Amniotic epithelial cell (primary cell): ENCODE results near the gene SPAG17.
A peak's percentile ranks its signal among the peaks of the same experiment; 100 is the strongest.

Source experiments
- DNase-seq: peaks from one replicate; pipeline ENCODE4 v3.0.0-alpha.2; 2010; ENCODE audit warnings: low read depth

Gene SPAG17

GRCh38 chr1:118075116-118075515 lies 109.9 kb downstream of the SPAG17 start:
- peak; percentile 6 for DNase-seq

- no peak for DNase-seq
These were observed 111.2 kb downstream of the SPAG17 start for GRCh38 chr1:118073648-118074435.

- DNase-seq, result no peak
These were observed 135.0 kb downstream of the SPAG17 start for GRCh38 chr1:118049981-118050380.

- no peak for DNase-seq
These were observed 137.3 kb downstream of the SPAG17 start for GRCh38 chr1:118047650-118048224.

- no peak for DNase-seq
These were observed 137.9 kb downstream of the SPAG17 start for GRCh38 chr1:118047006-118047649.

GRCh38 chr1:118043624-118044023 lies 141.4 kb downstream of the SPAG17 start:
- no peak for DNase-seq

- DNase-seq, result no peak
These were observed 142.5 kb downstream of the SPAG17 start for GRCh38 chr1:118042501-118042900.

- no peak for DNase-seq
These were observed 145.9 kb downstream of the SPAG17 start for GRCh38 chr1:118039170-118039569.

- DNase-seq, result no peak
These were observed 152.1 kb downstream of the SPAG17 start for GRCh38 chr1:118032883-118033282.

- DNase-seq, result no peak
These were observed 156.8 kb downstream of the SPAG17 start for GRCh38 chr1:118028267-118028666.

- no peak for DNase-seq
These were observed 161.8 kb downstream of the SPAG17 start for GRCh38 chr1:118023199-118023598.

GRCh38 chr1:118021668-118022067 lies 163.4 kb downstream of the SPAG17 start:
- no peak for DNase-seq

GRCh38 chr1:118018060-118018459 lies 167.0 kb downstream of the SPAG17 start:
- DNase-seq, result no peak

GRCh38 chr1:118013938-118014337 lies 171.1 kb downstream of the SPAG17 start:
- DNase-seq, result no peak

- no peak for DNase-seq
These were observed 171.7 kb downstream of the SPAG17 start for GRCh38 chr1:118013336-118013735.

- no peak for DNase-seq
These were observed 172.4 kb downstream of the SPAG17 start for GRCh38 chr1:118012515-118013124.

- DNase-seq, result no peak
These were observed 177.0 kb downstream of the SPAG17 start for GRCh38 chr1:118008011-118008410.

- DNase-seq, result no peak
These were observed 177.6 kb downstream of the SPAG17 start for GRCh38 chr1:118007391-118007790.

GRCh38 chr1:118004312-118004711 lies 180.7 kb downstream of the SPAG17 start:
- no peak for DNase-seq

GRCh38 chr1:117985973-117986372 lies 199.1 kb downstream of the SPAG17 start:
- no peak for DNase-seq

GRCh38 chr1:117985239-117985638 lies 199.8 kb downstream of the SPAG17 start:
- peak; percentile 4 for DNase-seq

- no peak for DNase-seq
These were observed 203.4 kb downstream of the SPAG17 start for GRCh38 chr1:117981455-117982192.
